ENCODE results near the gene ELK4.

ELK4 gene

GRCh38 chr1:205593532-205593931 is 38.3 kb downstream of the ELK4 start:
- DNase-seq: no peak

GRCh38 chr1:205592443-205593003 is 39.3 kb downstream of the ELK4 start:
- no peak for DNase-seq

GRCh38 chr1:205591522-205592351 is 40.1 kb downstream of the ELK4 start:
- DNase-seq: peak; percentile 80 to 82

- no peak for DNase-seq
Observed at GRCh38 chr1:205590777-205591513, 40.9 kb downstream of the ELK4 start.

- DNase-seq: no peak
Observed at GRCh38 chr1:205590457-205590768, 41.4 kb downstream of the ELK4 start.

DNA sequence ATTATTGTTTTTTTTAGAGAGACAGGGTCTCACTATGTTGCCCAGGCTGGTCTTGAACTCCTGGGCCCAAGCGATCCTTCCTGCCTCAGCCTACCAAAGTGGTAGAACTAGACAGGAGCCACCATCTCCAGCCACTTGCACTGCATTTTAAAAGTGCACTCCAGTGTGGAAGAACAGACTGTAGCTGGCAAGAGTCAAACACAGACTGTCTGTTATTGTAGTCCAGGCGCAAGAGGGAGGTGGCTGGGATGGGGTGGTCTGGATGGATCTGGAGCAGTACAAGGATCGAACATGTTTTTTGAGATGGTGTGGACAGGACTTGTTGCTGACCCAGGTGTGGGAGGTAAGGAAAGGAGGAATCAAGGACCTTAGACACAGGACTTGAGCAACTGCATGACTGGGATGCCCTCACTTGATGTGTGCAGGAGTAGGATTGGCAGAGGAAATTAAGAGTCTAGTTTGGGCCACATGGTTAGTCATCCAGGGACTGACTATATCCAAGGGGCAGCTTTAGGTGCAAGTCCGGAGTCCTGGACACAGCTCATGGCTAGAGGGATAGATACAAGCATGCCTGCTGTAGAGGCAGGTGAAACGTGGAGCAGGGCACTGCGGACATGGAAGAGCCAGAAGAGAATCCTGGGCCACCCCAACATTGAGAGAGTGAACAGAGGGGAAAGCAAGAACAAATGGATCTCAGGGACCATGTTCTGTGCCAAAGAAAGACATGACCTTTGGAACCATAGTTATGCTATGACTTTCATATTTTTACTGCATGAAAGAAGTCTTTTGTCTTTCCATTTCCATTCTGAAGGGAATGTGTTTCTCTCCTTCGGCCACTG is 42.0 kb downstream of the ELK4 start:
- no peak for DNase-seq

DNA sequence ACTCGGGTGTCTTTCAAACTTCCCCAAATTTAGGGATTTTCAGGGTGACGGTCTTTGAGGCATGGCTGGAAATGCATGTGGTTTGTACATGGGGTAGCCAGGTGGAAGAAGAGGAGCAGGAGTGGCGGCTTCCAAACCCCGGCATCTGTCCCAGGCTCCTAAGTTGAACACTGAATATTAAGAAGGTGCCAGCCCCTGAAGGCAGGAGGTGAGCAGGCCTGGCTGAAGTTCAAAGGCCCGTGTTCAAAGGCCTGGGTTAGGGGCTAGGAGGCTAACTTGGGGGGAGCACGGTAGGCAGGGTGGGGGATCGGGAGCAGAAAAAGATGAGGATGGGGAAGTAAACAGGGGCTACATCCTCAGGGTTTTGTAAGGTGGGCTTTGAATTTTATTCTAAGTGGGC is 42.8 kb downstream of the ELK4 start:
- no peak for DNase-seq

- peak in 1 of 2 experiments; percentile 22 for DNase-seq
Observed at GRCh38 chr1:205588636-205589035, 43.2 kb downstream of the ELK4 start.

GRCh38 chr1:205587581-205587980 is 44.2 kb downstream of the ELK4 start:
- DNase-seq: no peak

DNA sequence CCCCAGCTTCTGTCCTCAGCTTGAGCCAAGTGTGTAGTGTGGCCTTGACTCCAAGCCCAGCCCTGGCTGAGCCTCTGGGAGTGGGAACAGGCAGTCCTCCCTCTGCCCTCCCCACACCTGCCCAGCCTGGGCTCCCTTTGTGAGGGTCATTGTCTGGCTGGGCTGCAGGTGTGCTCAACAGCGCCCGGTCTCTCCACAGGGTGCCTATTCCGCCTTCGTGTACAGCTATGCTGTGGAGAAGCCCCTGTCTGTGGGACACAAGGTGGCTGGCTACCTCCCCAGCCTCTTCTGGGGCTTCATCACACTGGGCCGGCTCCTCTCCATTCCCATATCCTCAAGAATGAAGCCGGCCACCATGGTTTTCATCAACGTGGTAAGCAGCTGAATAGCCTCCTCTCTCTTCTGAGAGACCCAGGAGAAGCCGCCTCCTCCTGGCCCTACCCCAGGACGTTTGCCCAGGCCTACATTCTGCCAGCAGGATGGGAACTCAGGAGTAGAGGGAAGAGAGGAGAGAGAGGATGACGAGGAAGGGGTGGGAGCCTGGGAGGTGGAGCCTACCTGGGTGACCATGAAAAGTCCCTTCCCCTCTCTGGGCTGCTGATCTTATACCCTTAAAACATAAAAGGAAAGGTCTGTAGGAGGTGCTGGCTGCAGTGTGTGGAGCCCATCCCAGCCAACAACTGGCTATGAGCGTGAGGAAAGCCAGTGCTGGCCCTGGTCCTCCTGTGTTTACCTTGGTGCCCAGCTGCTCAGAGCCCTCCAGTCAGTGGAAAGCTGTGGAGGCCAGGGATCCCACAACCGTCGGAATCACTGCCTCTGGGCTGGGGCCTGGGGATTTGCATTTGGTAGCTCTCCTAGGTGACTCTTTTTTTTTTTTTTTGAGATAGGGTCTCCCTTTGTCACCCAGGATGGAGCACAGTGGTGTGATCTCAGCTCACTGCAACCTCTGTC is 45.7 kb downstream of the ELK4 start:
- DNase-seq: no peak

DNA sequence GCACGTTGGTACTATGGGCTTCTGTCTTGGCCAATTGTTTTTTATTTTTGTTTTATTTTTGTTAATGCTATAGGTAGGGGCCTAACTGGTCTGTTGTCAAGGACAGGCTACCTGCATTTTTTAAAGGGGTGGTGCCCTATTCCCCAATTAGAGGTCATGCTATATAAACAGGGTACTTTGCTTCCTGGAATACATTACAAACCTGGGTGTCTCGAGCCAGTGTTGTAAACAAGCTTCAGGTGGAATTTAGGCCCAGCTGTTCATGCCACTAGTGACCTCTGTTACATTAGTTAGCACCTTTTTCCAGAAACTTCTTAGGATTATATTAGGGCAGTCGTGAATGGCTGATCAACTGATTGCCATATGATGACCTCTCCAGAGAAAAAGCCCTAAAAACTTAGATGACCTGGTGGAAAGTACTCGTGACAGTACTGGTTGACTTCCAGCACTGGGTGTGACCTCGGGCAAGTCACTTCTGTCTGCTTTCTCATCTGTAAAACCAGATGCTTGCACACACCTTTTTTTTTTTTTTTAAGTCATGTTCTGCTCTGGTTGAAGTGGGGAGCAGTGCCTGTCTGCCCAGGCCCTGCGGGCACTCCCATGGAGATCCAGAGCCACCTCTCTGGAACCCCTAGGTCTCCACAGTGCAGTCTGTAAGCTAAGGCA is 46.5 kb downstream of the ELK4 start:
- DNase-seq: no peak

DNA sequence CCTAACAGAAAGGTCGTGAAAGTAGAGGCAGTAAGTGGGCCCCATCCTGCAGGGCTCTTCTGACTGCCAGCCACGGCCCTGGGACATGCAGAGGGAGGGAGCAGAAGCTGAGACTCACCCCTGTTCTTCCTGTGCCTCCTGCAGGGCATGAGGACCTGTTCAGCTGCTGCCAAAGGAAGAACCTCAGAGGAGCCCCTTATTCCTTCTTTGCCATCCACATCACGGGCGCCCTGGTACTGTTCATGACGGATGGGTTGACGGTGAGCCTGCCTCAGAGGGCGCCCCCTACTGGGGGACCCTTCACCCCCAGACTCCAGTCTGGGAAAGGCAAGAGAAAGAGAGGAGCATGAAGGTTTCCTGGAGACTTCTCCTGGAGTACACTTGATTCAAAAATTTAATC is 47.1 kb downstream of the ELK4 start:
- DNase-seq: no peak

GRCh38 chr1:205583461-205584130 is 48.2 kb downstream of the ELK4 start:
- no peak for DNase-seq

DNA sequence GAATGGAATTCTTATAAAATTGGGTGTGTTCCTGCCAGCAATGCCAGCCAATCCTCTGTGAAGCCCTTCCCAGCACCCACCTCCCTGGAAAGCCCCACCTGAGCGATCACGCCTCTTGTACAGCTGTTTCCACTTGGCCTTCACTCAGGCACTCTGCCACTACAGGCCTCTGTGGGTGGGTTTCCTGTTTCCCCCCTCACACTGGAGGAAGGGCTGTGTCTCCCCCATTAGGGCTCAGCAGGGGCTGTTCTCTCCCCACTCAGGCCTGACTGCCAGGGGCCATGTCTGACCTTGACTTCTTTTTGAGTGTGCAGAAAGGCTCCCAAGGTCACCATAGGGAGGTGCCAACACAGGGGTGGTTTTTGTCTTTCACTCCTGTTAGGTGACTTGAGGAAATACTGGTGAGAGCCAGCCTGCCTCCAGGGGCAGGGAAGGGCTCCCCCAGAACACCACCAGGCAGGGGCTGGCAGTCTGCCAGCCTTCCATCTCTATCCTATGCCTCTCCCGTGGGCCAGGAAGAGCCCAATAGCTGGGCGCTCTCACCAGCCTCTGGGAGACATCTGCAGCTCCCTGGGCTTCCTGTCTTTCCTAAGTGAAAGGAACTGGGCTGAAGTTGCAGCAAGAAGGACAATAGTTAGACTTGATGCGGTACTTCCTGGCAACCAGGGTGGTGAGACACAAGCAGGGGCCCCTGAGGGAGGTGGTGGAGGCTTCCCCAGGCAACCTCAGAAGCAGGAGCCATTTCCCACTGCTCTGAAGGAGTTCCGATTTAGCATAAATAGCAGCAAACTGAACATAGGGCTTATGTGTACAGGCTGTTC is 49.1 kb downstream of the ELK4 start:
- DNase-seq: no peak

GRCh38 chr1:205582046-205582445 is 49.8 kb downstream of the ELK4 start:
- no peak for DNase-seq

- DNase-seq: no peak
Observed at GRCh38 chr1:205581321-205581980, 50.4 kb downstream of the ELK4 start.

GRCh38 chr1:205580923-205581180 is 51.0 kb downstream of the ELK4 start:
- no peak for DNase-seq

GRCh38 chr1:205580140-205580922 is 51.5 kb downstream of the ELK4 start:
- no peak for DNase-seq

DNA sequence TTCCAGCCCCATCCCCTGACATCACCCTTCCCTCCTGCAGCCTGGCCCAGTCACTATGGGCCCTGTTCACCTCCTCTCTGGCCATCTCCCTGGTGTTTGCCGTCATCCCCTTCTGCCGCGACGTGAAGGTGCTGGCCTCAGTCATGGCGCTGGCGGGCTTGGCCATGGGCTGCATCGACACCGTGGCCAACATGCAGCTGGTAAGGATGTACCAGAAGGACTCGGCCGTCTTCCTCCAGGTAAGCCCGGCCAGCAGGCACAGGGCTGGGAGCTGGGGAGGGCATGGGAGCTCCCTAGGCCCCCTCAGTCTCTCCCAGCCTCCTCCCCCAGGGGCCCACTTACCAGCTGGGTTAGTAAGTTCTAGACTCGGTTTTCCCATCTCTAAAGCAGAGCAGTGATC is 52.1 kb downstream of the ELK4 start:
- no peak for DNase-seq

Measured in AML-193 (cell line).